NCI-H774 (cell line): ENCODE measurements around the gene CCDC85C.

ENCODE experiments used
- DNase-seq: peaks from one replicate; lab custom pipeline; 2025; lab: John Stamatoyannopoulos, UW

Gene CCDC85C

GRCh38 chr14:99572173-99572999 is 31.6 kb downstream of the CCDC85C start:
- DNase-seq = peak; percentile 55

GRCh38 chr14:99571303-99571986 is 32.6 kb downstream of the CCDC85C start:
- peak; percentile 86 for DNase-seq

- no peak for DNase-seq
Observed at GRCh38 chr14:99570544-99571302, 33.3 kb downstream of the CCDC85C start.

GRCh38 chr14:99569725-99570543 is 34.1 kb downstream of the CCDC85C start:
- DNase-seq = no peak

GRCh38 chr14:99568567-99569560 is 35.1 kb downstream of the CCDC85C start:
- peak; percentile 52 for DNase-seq

GRCh38 chr14:99566390-99567354 is 37.3 kb downstream of the CCDC85C start:
- DNase-seq = no peak

- peak; percentile 12 for DNase-seq
Observed at GRCh38 chr14:99566009-99566389, 38.0 kb downstream of the CCDC85C start.

- DNase-seq = no peak
Observed at GRCh38 chr14:99565383-99565782, 38.6 kb downstream of the CCDC85C start.

GRCh38 chr14:99564926-99565259 is 39.1 kb downstream of the CCDC85C start:
- no peak for DNase-seq

GRCh38 chr14:99564256-99564925 is 39.6 kb downstream of the CCDC85C start:
- peak; percentile 56 for DNase-seq

- no peak for DNase-seq
Observed at GRCh38 chr14:99563749-99564129, 40.3 kb downstream of the CCDC85C start.

GRCh38 chr14:99562856-99563748 is 40.9 kb downstream of the CCDC85C start:
- DNase-seq = peak; percentile 95

GRCh38 chr14:99561864-99562263 is 42.1 kb downstream of the CCDC85C start:
- peak; percentile 54 for DNase-seq

GRCh38 chr14:99560922-99561683 is 42.9 kb downstream of the CCDC85C start:
- peak; percentile 71 for DNase-seq

GRCh38 chr14:99560403-99560802 is 43.6 kb downstream of the CCDC85C start:
- no peak for DNase-seq

- no peak for DNase-seq
Observed at GRCh38 chr14:99559286-99559990, 44.6 kb downstream of the CCDC85C start.
